Esophagus muscularis mucosa (tissue), 4 donors: ENCODE results near the gene LRRC43. TPM values are rescaled to one million over a fixed set of nuclear protein-coding genes. Genes with fewer than 3 reads are reported as not detected.

ENCODE experiments used
- DNase-seq: peaks from one replicate; pipeline ENCODE4 v3.0.0-alpha.2; 2017; ENCODE audit errors: extremely low spot score
- H3K27ac ChIP-seq, 4 donors: fragments of 200-600 bp; sonication (generic); replicated peaks in 1 of 4; 1 replicate in 3 of 4; 2 replicates in 1 of 4; pipeline ENCODE4 v1.5.1; 2016 to 2019; ENCODE audit warnings: mild to moderate bottlenecking in 1 of 4
- H3K27me3 ChIP-seq, 4 donors: fragments of 200-600 bp; sonication (generic); one replicate each; pipeline versions ENCODE4 v1.5.1 to v1.6.0; 2016 to 2019
- H3K36me3 ChIP-seq, 4 donors: fragments of 200-600 bp; sonication (generic); one replicate each; pipeline ENCODE4 v1.5.1; 2016 to 2019
- H3K4me1 ChIP-seq, 4 donors: fragments of 200-600 bp; sonication (generic); one replicate each; pipeline ENCODE4 v1.5.1; 2016 to 2019
- H3K4me3 ChIP-seq, 4 donors: fragments of 200-600 bp; sonication (generic); 1 replicate in 2 of 4; 2 replicates in 2 of 4; pipeline ENCODE4 v1.5.1; 2016 to 2019; ENCODE audit warnings: mild to moderate bottlenecking in 4 of 4, moderate library complexity in 1 of 4
- H3K9me3 ChIP-seq, 4 donors: fragments of 200-600 bp; sonication (generic); 1 replicate in 3 of 4; 2 replicates in 1 of 4; pipeline ENCODE4 v1.5.1; 2016 to 2019
- CTCF ChIP-seq, 3 experiments: fragments of 200-600 bp in 2 of 3; fragments of 450-650 bp in 1 of 3; sonication (generic) in 2 of 3; IDR thresholded peaks; one replicate each; pipeline ENCODE4 v1.5.1; 2017 to 2019; ENCODE audit warnings: antibody characterized with exemption in 3 of 3, mild to moderate bottlenecking in 2 of 3, moderate library complexity in 1 of 3
- EP300 ChIP-seq: sonication (generic); formaldehyde crosslinking; IDR thresholded peaks from one replicate; pipeline ENCODE4 v1.6.1; 2017; ENCODE audit warnings: antibody characterized with exemption
- POLR2A ChIP-seq: fragments of 450-650 bp; IDR thresholded peaks from one replicate; pipeline ENCODE4 v1.6.1; 2017; ENCODE audit warnings: antibody characterized with exemption, moderate library complexity, mild to moderate bottlenecking, low read depth
- POLR2AphosphoS5 ChIP-seq, 2 donors: sonication (generic); formaldehyde crosslinking; IDR thresholded peaks; one replicate each; pipeline ENCODE4 v1.6.1; 2017; ENCODE audit warnings: antibody characterized with exemption in 2 of 2
- WGBS: methylation state at CpG from one replicate; pipeline ENCODE4 v1.1.5; 2018; 5-methylcytosine and 5-hydroxymethylcytosine counted together
- intact Hi-C: fragments of 100-400 bp; cut with DNase I; formaldehyde crosslinking; loops from one replicate; pipeline ENCODE4 v1.15.1; 2023
- total RNA-seq, 4 donors: library from RNA; depleted of rRNA; stranded (reverse); fragments of >200 nt; gene quantifications; one replicate each; pipeline versions ENCODE4 v1.1.0 to v1.2.1, GENCODE V29; 2016

Gene LRRC43
- total RNA-seq, 4 donors from 2014 or later, result 0.99 to 2.5 (median 1.3) TPM; not detected in 1

DNA sequence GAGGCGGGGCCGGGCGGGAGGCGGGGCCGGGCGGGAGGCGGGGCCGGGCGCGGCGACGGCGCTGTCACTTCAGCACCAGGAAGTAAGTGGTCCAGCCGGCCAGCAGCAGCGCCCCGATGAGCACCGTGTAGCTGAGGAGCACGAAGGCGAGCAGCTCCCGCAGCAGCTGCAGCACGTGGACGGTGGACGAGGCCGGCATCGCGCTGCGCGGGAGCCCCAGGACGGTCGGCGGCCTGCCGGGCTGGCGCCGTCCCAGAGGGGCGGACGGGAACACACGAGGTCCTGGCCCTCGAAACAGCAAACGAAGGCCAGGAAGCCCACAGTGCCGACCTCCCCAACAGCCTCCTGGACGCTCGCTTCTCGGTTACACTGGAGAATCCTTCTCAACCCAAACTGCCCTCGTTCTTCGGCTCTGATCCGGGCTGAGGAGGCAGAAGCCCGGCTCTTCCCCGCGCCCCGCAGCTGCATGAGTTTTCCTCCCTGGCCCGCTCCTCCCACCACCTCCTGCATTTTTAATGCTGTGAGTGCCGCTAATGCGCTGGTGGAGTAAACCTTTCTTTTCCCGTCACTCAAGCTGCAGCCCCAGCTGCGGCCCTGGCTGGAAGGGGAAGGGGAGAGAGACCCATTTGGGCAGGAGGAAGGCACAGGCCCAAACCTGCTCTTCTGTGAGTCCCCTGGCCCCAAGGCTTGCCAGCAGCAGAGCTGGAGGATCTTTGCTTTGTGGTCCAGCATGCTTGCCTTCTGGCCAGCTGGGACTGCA lies 43.6 kb downstream of the LRRC43 start:
- peak overlapping the region; percentile 34 to 97 (median 67) for H3K27ac ChIP-seq

DNA sequence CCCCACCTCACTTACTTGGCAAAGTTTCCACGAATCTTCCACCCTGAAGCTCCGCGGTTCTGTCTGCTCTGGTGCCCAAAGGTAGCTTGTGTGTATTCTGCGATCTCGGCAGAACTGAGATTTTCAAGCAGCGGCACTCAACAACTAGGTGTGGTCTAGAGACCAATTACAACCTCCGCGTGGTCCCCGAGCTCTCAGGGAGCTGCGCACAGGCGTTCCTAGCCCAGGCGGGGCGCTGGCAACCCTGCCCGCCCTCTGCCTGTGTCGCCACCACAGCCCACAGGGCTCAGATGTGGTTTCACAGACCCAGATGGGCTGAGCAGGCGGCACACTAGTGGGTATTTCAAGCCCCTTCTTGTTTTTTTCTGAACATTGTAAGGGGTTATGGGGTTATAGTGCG lies 44.4 kb downstream of the LRRC43 start:
- Histone ChIP-seq H3K27ac (no peak overlapping the region), H3K4me1 (peaks cover 28 to 36% (median 36%) of the 10 kb centered on the region in 4 donors), H3K27me3 (no peaks in the 10 kb centered on the region), H3K9me3 (no peaks in the 10 kb centered on the region), H3K36me3 (peaks cover 13 to 59% (median 43%) of the 10 kb centered on the region in 4 donors), H3K4me3 (no peak overlapping the region)
- 91% methylated on average over 12 of the region's 17 CpGs for WGBS
- TF ChIP-seq EP300, result no peak
- TF ChIP-seq CTCF (IDR thresholded peaks at IDR 0.05), result no peak
- no peak for TF ChIP-seq POLR2A
- no peak for TF ChIP-seq POLR2AphosphoS5 (IDR thresholded peaks at IDR 0.05)
- intact Hi-C loops, result loop anchor here (5.0 kb wide), 1 partner anchor 40 kb away; the partner anchor contains the start of gene VPS33A
- DNase-seq, result no peak

More for the DNA sequence above, 43.6 kb downstream of the LRRC43 start:
- Histone ChIP-seq H3K36me3 (peaks cover 5 to 59% (median 43%) of the 10 kb centered on the region in 4 donors), H3K27me3 (no peaks in the 10 kb centered on the region), H3K4me1 (peaks cover 28 to 36% (median 36%) of the 10 kb centered on the region in 4 donors), H3K4me3 (peak overlapping the region; percentile 70 to 97 (median 92)), H3K9me3 (no peaks in the 10 kb centered on the region)
- WGBS, result 33% methylated on average over 11 of the region's 55 CpGs
- no peak for DNase-seq
- intact Hi-C loops, result loop anchor here (5.0 kb wide), 1 partner anchor 41 kb away; the partner anchor contains the start of gene VPS33A
- TF ChIP-seq POLR2A, result no peak
- TF ChIP-seq CTCF (IDR thresholded peaks at IDR 0.05), result no peak
- no peak for TF ChIP-seq EP300
- no peak for TF ChIP-seq POLR2AphosphoS5 (IDR thresholded peaks at IDR 0.05)

GRCh38 chr12:122228092-122228491 lies 45.2 kb downstream of the LRRC43 start:
- H3K9me3 ChIP-seq, result no peaks in the 10 kb centered on the region
- no peak for TF ChIP-seq POLR2AphosphoS5 (IDR thresholded peaks at IDR 0.05)
- TF ChIP-seq CTCF (IDR thresholded peaks at IDR 0.05), result no peak
- TF ChIP-seq POLR2A, result no peak
- no peak for TF ChIP-seq EP300
- DNase-seq, result no peak
- H3K4me1 ChIP-seq, result peaks cover 27 to 35% (median 31%) of the 10 kb centered on the region in 4 donors
- H3K27me3 ChIP-seq, result no peaks in the 10 kb centered on the region
- intact Hi-C loops, result loop anchor here (5.0 kb wide), 1 partner anchor 39 kb away; the partner anchor contains the start of gene VPS33A
- 91% methylated on average over 5 of the region's 5 CpGs for WGBS
- no peak overlapping the region for H3K4me3 ChIP-seq
- H3K36me3 ChIP-seq, result peaks cover 21 to 59% (median 43%) of the 10 kb centered on the region in 4 donors
- H3K27ac ChIP-seq, result no peak overlapping the region

GRCh38 chr12:122230798-122231197 lies 47.9 kb downstream of the LRRC43 start:
- Histone ChIP-seq H3K4me3 (no peak overlapping the region), H3K4me1 (peaks cover 7 to 11% (median 9%) of the 10 kb centered on the region in 4 donors), H3K27ac (no peak overlapping the region), H3K9me3 (no peaks in the 10 kb centered on the region), H3K27me3 (no peaks in the 10 kb centered on the region), H3K36me3 (peaks cover 40 to 72% (median 59%) of the 10 kb centered on the region in 4 donors)
- TF ChIP-seq POLR2AphosphoS5 (IDR thresholded peaks at IDR 0.05) (no peak), CTCF (IDR thresholded peaks at IDR 0.05) (no peak), POLR2A (no peak), EP300 (no peak)
- 77% methylated on average over 6 of the region's 6 CpGs for WGBS
- intact Hi-C loops, result no loop called here
- no peak for DNase-seq
